ENCODE data around the gene TMEM131. TPM values are rescaled to one million over a fixed set of nuclear protein-coding genes. Genes with fewer than 3 reads are reported as not detected.

TMEM131 gene
- total RNA-seq, 1 donor from 2014 or later: 52.9 TPM

- Mint-ChIP-seq H3K27ac (no peak overlapping the region), H3K9me3 (no peaks in the 10 kb centered on the region), H3K27me3 (ENCODE audit: low read depth) (no peaks in the 10 kb centered on the region), H3K4me1 (no peaks in the 10 kb centered on the region), H3K36me3 (peaks cover 21% of the 10 kb centered on the region), H3K4me3 (no peak overlapping the region)
- DNase-seq (ENCODE audit: low spot score in 2 of 2, unreplicated experiment in 2 of 2): no peak
- TF ChIP-seq CTCF (IDR thresholded peaks at IDR 0.05; ENCODE audit: unreplicated experiment): no peak
These were observed 179.3 kb downstream of the TMEM131 start for GRCh38 chr2:97816411-97816810.

- DNase-seq (ENCODE audit: low spot score in 2 of 2, unreplicated experiment in 2 of 2): no peak
- no peaks in the 10 kb centered on the region for H3K9me3 Mint-ChIP-seq
- no peak overlapping the region for H3K4me3 Mint-ChIP-seq
- H3K27ac Mint-ChIP-seq: no peak overlapping the region
- peaks cover 18% of the 10 kb centered on the region for H3K36me3 Mint-ChIP-seq
- no peak for TF ChIP-seq CTCF (IDR thresholded peaks at IDR 0.05; ENCODE audit: unreplicated experiment)
- no peaks in the 10 kb centered on the region for H3K4me1 Mint-ChIP-seq
- no peaks in the 10 kb centered on the region for H3K27me3 Mint-ChIP-seq (ENCODE audit: low read depth)
These were observed 182.8 kb downstream of the TMEM131 start for GRCh38 chr2:97812931-97813330.

GRCh38 chr2:97808816-97809215 is 186.9 kb downstream of the TMEM131 start:
- TF ChIP-seq CTCF (IDR thresholded peaks at IDR 0.05; ENCODE audit: unreplicated experiment): no peak
- no peak for DNase-seq (ENCODE audit: low spot score in 2 of 2, unreplicated experiment in 2 of 2)
- H3K4me3 Mint-ChIP-seq: no peak overlapping the region
- H3K36me3 Mint-ChIP-seq: peaks cover 23% of the 10 kb centered on the region
- no peaks in the 10 kb centered on the region for H3K27me3 Mint-ChIP-seq (ENCODE audit: low read depth)
- H3K27ac Mint-ChIP-seq: no peak overlapping the region
- no peaks in the 10 kb centered on the region for H3K9me3 Mint-ChIP-seq
- H3K4me1 Mint-ChIP-seq: no peaks in the 10 kb centered on the region

GRCh38 chr2:97806738-97807618 is 188.8 kb downstream of the TMEM131 start:
- Mint-ChIP-seq H3K9me3 (no peaks in the 10 kb centered on the region), H3K36me3 (peaks cover 18% of the 10 kb centered on the region), H3K27ac (no peak overlapping the region), H3K4me1 (no peaks in the 10 kb centered on the region), H3K27me3 (ENCODE audit: low read depth) (no peaks in the 10 kb centered on the region), H3K4me3 (no peak overlapping the region)
- peak; percentile 64 to 85 for DNase-seq (ENCODE audit: low spot score in 2 of 2, unreplicated experiment in 2 of 2)
- peak; percentile 78 for TF ChIP-seq CTCF (IDR thresholded peaks at IDR 0.05; ENCODE audit: unreplicated experiment)

- Mint-ChIP-seq H3K27ac (no peak overlapping the region), H3K9me3 (no peaks in the 10 kb centered on the region), H3K27me3 (ENCODE audit: low read depth) (no peaks in the 10 kb centered on the region), H3K4me1 (no peaks in the 10 kb centered on the region), H3K4me3 (no peak overlapping the region), H3K36me3 (peaks cover 14% of the 10 kb centered on the region)
- DNase-seq (ENCODE audit: low spot score in 2 of 2, unreplicated experiment in 2 of 2): no peak
- no peak for TF ChIP-seq CTCF (IDR thresholded peaks at IDR 0.05; ENCODE audit: unreplicated experiment)
These were observed 190.0 kb downstream of the TMEM131 start for GRCh38 chr2:97805776-97806175.

Measured in mesothelial cell of epicardium (in vitro differentiated cells).